Measurements from ENCODE around the gene KCNIP1. TPM values are rescaled to one million over a fixed set of nuclear protein-coding genes. Genes with fewer than 3 reads are reported as not detected.
"Not testable (repeated sequence)": the region's sequence is repeated elsewhere in the genome, so short reads cannot be mapped to it uniquely, and the experiment has no call there.

KCNIP1 gene
- total and polyA plus RNA-seq, 11 donors, result 0.52 to 1.3 (median 1.2) TPM; not detected in 8

- intact Hi-C loops (cut with DNase I), result no loop called here
- 76 to 86% (median 78%) methylated on average over 9 of the region's 9 CpGs for WGBS, 4 donors
- DNase-seq (no peak), ATAC-seq (no peak)
- H3K27me3 ChIP-seq, result no peaks in the 10 kb centered on the region
- peak overlapping the region in 3 of 12 donors; percentile 28 to 89 (median 87) for H3K27ac ChIP-seq
- H3K4me1 ChIP-seq, result peaks cover 0 to 50% (median 19%) of the 10 kb centered on the region in 12 donors
- TF ChIP-seq CTCF (IDR thresholded peaks at IDR 0.05) (no peak), POLR2A (IDR thresholded peaks at IDR 0.05) (no peak)
- H3K4me3 ChIP-seq, result no peak overlapping the region
- no peaks in the 10 kb centered on the region for H3K36me3 ChIP-seq
- no peaks in the 10 kb centered on the region for H3K9me3 ChIP-seq
Observed at GRCh38 chr5:170760113-170760512, 256.3 kb downstream of the KCNIP1 start.

- DNase-seq (no peak), ATAC-seq (no peak)
- Histone ChIP-seq H3K4me1 (peaks cover 0 to 41% (median 15%) of the 10 kb centered on the region in 12 donors), H3K36me3 (no peaks in the 10 kb centered on the region), H3K27me3 (no peaks in the 10 kb centered on the region), H3K9me3 (no peaks in the 10 kb centered on the region), H3K27ac (no peak overlapping the region), H3K4me3 (no peak overlapping the region)
- TF ChIP-seq POLR2A (IDR thresholded peaks at IDR 0.05), result no peak
- WGBS, 4 donors, result 91 to 97% (median 92%) methylated on average over 7 of the region's 7 CpGs
- intact Hi-C loops (cut with DNase I), result no loop called here
Observed at GRCh38 chr5:170761048-170761707, 257.4 kb downstream of the KCNIP1 start.

- Histone ChIP-seq H3K27me3 (no peaks in the 10 kb centered on the region), H3K4me3 (no peak overlapping the region), H3K36me3 (no peaks in the 10 kb centered on the region), H3K9me3 (no peaks in the 10 kb centered on the region), H3K27ac (no peak overlapping the region), H3K4me1 (peaks cover 0 to 36% (median 13%) of the 10 kb centered on the region in 12 donors)
- intact Hi-C loops (cut with DNase I), result no loop called here
- ATAC-seq (no peak), DNase-seq (no peak)
- WGBS, 4 donors, result 91 to 96% (median 93%) methylated on average over 6 of the region's 6 CpGs
- TF ChIP-seq POLR2A (IDR thresholded peaks at IDR 0.05) (no peak), CTCF (IDR thresholded peaks at IDR 0.05) (no peak)
Observed at GRCh38 chr5:170761708-170762066, 257.9 kb downstream of the KCNIP1 start.

GRCh38 chr5:170762298-170762697, 258.5 kb downstream of the KCNIP1 start:
- H3K27ac ChIP-seq; ATAC-seq; intact Hi-C loops (cut with DNase I); H3K36me3 ChIP-seq; H3K4me3 ChIP-seq; H3K27me3 ChIP-seq; DNase-seq; H3K9me3 ChIP-seq: not testable (repeated sequence)
- H3K4me1 ChIP-seq, result peaks cover 0 to 32% (median 8%) of the 10 kb centered on the region in 12 donors
- 92 to 97% (median 96%) methylated on average over 9 of the region's 9 CpGs for WGBS, 4 donors

GRCh38 chr5:170765868-170766267, 262.0 kb downstream of the KCNIP1 start:
- ATAC-seq; H3K36me3 ChIP-seq; DNase-seq; H3K4me3 ChIP-seq; intact Hi-C loops (cut with DNase I); H3K27me3 ChIP-seq; H3K27ac ChIP-seq; H3K9me3 ChIP-seq; H3K4me1 ChIP-seq: not testable (repeated sequence)
- WGBS, 4 donors, result 73 to 82% (median 81%) methylated on average over 9 of the region's 9 CpGs

GRCh38 chr5:170769246-170769645, 265.4 kb downstream of the KCNIP1 start:
- no peak for TF ChIP-seq CTCF (IDR thresholded peaks at IDR 0.05)
- no peak for TF ChIP-seq POLR2A (IDR thresholded peaks at IDR 0.05)
- Histone ChIP-seq H3K9me3 (no peaks in the 10 kb centered on the region), H3K27ac (no peak overlapping the region), H3K4me1 (peaks cover 0 to 5% (median 0%) of the 10 kb centered on the region in 12 donors), H3K27me3 (no peaks in the 10 kb centered on the region), H3K36me3 (no peaks in the 10 kb centered on the region), H3K4me3 (no peak overlapping the region)
- no peak for DNase-seq
- 35 to 55% (median 44%) methylated on average over 6 of the region's 6 CpGs for WGBS, 4 donors
- ATAC-seq, result no peak
- intact Hi-C loops (cut with DNase I), result no loop called here

Measured in heart left ventricle (tissue), 16 donors.